ENCODE data around the gene DNMT3L. TPM values are rescaled to one million over a fixed set of nuclear protein-coding genes. Genes with fewer than 3 reads are reported as not detected.

DNMT3L gene
- total and polyA plus RNA-seq, 4 donors, result 0.18 to 0.99 (median 0.25) TPM; not detected in 1

- H3K4me3 ChIP-seq (ENCODE audit: low read depth in 1 of 3, low read length in 3 of 3), result no peak overlapping the region
- 72% methylated on average over 25 of the region's 25 CpGs for WGBS
- no peaks in the 10 kb centered on the region for H3K9me3 ChIP-seq (ENCODE audit: control insufficient read depth in 4 of 4, low read length in 3 of 4)
- H3K9ac ChIP-seq (ENCODE audit: low read depth in 1 of 2, low read length in 2 of 2), result no peak overlapping the region
- no peak for TF ChIP-seq HNF4G (IDR thresholded peaks at IDR 0.05)
- TF ChIP-seq HNF4A (conservative IDR thresholded peaks at IDR 0.05), result no peak
- TF ChIP-seq RAD21 (IDR thresholded peaks at IDR 0.05), result no peak
- no peak for TF ChIP-seq TAF1 (conservative IDR thresholded peaks at IDR 0.05)
- TF ChIP-seq ATF3 (IDR thresholded peaks at IDR 0.05), result no peak
- TF ChIP-seq ZBTB33 (IDR thresholded peaks at IDR 0.05), result no peak
- TF ChIP-seq REST (IDR thresholded peaks at IDR 0.05), result no peak
- no peak for TF ChIP-seq RXRA (IDR thresholded peaks at IDR 0.05)
- TF ChIP-seq NR2F2 (IDR thresholded peaks at IDR 0.05), result no peak
- TF ChIP-seq JUND (IDR thresholded peaks at IDR 0.05), result no peak
- no peak for TF ChIP-seq YY1 (IDR thresholded peaks at IDR 0.05)
- TF ChIP-seq FOXA1 (IDR thresholded peaks at IDR 0.05), result no peak
- no peak for TF ChIP-seq MAX (IDR thresholded peaks at IDR 0.05)
- TF ChIP-seq GABPA (IDR thresholded peaks at IDR 0.05 in 1 of 2, conservative IDR thresholded peaks at IDR 0.05 in 1 of 2), result no peak
- no peak for TF ChIP-seq CTCF (IDR thresholded peaks at IDR 0.05; ENCODE audit: low read depth, low read length, missing input control)
- no peak for TF ChIP-seq SP1 (IDR thresholded peaks at IDR 0.05)
- no peaks in the 10 kb centered on the region for H3K36me3 ChIP-seq (ENCODE audit: control insufficient read depth in 4 of 4, insufficient read depth in 3 of 4, low read depth in 1 of 4, low read length in 3 of 4)
- H3K27me3 ChIP-seq (ENCODE audit: control insufficient read depth in 4 of 4, insufficient read depth in 4 of 4, low read length in 3 of 4), result no peaks in the 10 kb centered on the region
- no peaks in the 10 kb centered on the region for H3K4me1 ChIP-seq (ENCODE audit: control insufficient read depth in 4 of 4, insufficient read depth in 4 of 4, low read length in 3 of 4)
- no peak for DNase-seq (ENCODE audit: low spot score)
- H3K27ac ChIP-seq (ENCODE audit: low read depth in 1 of 2, low read length in 2 of 2), result no peak overlapping the region
Measured at GRCh38 chr21:44291936-44292811, 30.5 kb upstream of the DNMT3L start.

Data from liver (tissue), 9 donors.